ENCODE measurements around the gene RAD18.

GRCh38 chr3:8899876-8900460 lies 63.3 kb downstream of the RAD18 start:
- TF ChIP-seq GATA2 (IDR thresholded peaks at IDR 0.05; ENCODE audit: low read depth, low read length), result no peak
- TF ChIP-seq GATA3 (IDR thresholded peaks at IDR 0.05; ENCODE audit: low read depth, low read length), result no peak

All from SH-SY5Y (cell line).